ENCODE measurements around the gene CHML.

The CHML gene

GRCh38 chr1:241592273-241592958, 47.8 kb downstream of the CHML start:
- CTCF ChIA-PET, result interaction anchor here (4.4 kb wide), 1 partner anchor 19 kb away, joined by 18 read pairs; no protein-coding TSS in a partner anchor
- POLR2A ChIA-PET, result interaction anchor here (0.6 kb wide), 1 partner anchor 256 kb away, joined by 3 read pairs; the partner anchor contains the start of gene EXO1
- no peak for DNase-seq (ENCODE audit: low read depth, low spot score)
- TF ChIP-seq CTCF (IDR thresholded peaks at IDR 0.05; ENCODE audit: insufficient read depth, low read length, missing control alignments), result no peak
- no peak overlapping the region for H3K4me3 ChIP-seq (ENCODE audit: low read depth, low read length)

- ChIA-PET CTCF (interaction anchor here (0.9 to 4.4 kb wide), 4 partner anchors 11 to 305 kb away, joined by 3 to 18 read pairs (median 4); no protein-coding TSS in a partner anchor), POLR2A (interaction anchor here (0.6 to 0.7 kb wide), 2 partner anchors 36 to 256 kb away, joined by 3 to 4 read pairs; partner anchors contain the start of gene EXO1)
- TF ChIP-seq CTCF (IDR thresholded peaks at IDR 0.05; ENCODE audit: insufficient read depth, low read length, missing control alignments), result no peak
- H3K4me3 ChIP-seq (ENCODE audit: low read depth, low read length), result no peak overlapping the region
- DNase-seq (ENCODE audit: low read depth, low spot score), result no peak
Measured at GRCh38 chr1:241591736-241592135, 48.4 kb downstream of the CHML start.

- ChIA-PET CTCF (interaction anchor here (0.9 to 4.4 kb wide), 4 partner anchors 11 to 305 kb away, joined by 3 to 18 read pairs (median 4); no protein-coding TSS in a partner anchor), POLR2A (interaction anchor here (0.7 kb wide), 1 partner anchor 36 kb away, joined by 4 read pairs; no protein-coding TSS in a partner anchor)
- TF ChIP-seq CTCF (IDR thresholded peaks at IDR 0.05; ENCODE audit: insufficient read depth, low read length, missing control alignments), result no peak
- H3K4me3 ChIP-seq (ENCODE audit: low read depth, low read length), result no peak overlapping the region
- DNase-seq (ENCODE audit: low read depth, low spot score), result no peak
Measured at GRCh38 chr1:241591317-241591716, 48.9 kb downstream of the CHML start.

- no peak for TF ChIP-seq CTCF (IDR thresholded peaks at IDR 0.05; ENCODE audit: insufficient read depth, low read length, missing control alignments)
- no peak overlapping the region for H3K4me3 ChIP-seq (ENCODE audit: low read depth, low read length)
- ChIA-PET POLR2A (no interaction called here), CTCF (interaction anchor here (1.5 to 4.4 kb wide), 3 partner anchors 20 to 306 kb away, joined by 4 to 18 read pairs (median 5); no protein-coding TSS in a partner anchor)
- no peak for DNase-seq (ENCODE audit: low read depth, low spot score)
Measured at GRCh38 chr1:241590719-241591118, 49.5 kb downstream of the CHML start.
